Lower lobe of right lung (tissue), 2 donors: ENCODE results near the gene BANF1. TPM values are rescaled to one million over a fixed set of nuclear protein-coding genes. Genes with fewer than 3 reads are reported as not detected.

Source experiments
- ATAC-seq, 2 donors: fragments of 200-7000 bp; cut with Tn5 transposase; one replicate each; pipeline ENCODE4 v1.9.1; 2020 to 2022; ENCODE audit warnings: mild to moderate bottlenecking in 2 of 2, moderate library complexity in 2 of 2
- DNase-seq: peaks from one replicate; pipeline ENCODE4 v3.0.0-alpha.2; 2020
- H3K27ac ChIP-seq: fragments of 200-600 bp; one replicate; pipeline ENCODE4 v1.8.0; 2022
- H3K27me3 ChIP-seq: fragments of 200-600 bp; one replicate; pipeline ENCODE4 v1.8.0; 2022; ENCODE audit warnings: low read depth
- H3K36me3 ChIP-seq: fragments of 200-600 bp; one replicate; pipeline ENCODE4 v1.8.0; 2022; ENCODE audit warnings: mild to moderate bottlenecking
- H3K4me1 ChIP-seq: fragments of 200-600 bp; one replicate; pipeline ENCODE4 v1.8.0; 2022
- H3K4me3 ChIP-seq: fragments of 200-600 bp; one replicate; pipeline ENCODE4 v1.8.0; 2022; ENCODE audit warnings: mild to moderate bottlenecking
- H3K9me3 ChIP-seq: fragments of 200-600 bp; one replicate; pipeline ENCODE4 v1.8.0; 2022
- intact Hi-C: fragments of 100-400 bp; cut with DNase I; formaldehyde crosslinking; loops from one replicate; pipeline ENCODE4 v1.11.0; 2022
- total RNA-seq: library from RNA; stranded (reverse); fragmentation: NEBNext Ultra II Directional; extraction: Animal tissue kit (Norgen Biotek cat#: 25700); gene quantifications from one replicate; pipeline ENCODE4 v1.2.1, GENCODE V29; 2021
- TF ChIP-seq, protein P1 (sequence below): fragments of 200-600 bp; IDR thresholded peaks from one replicate; pipeline ENCODE4 v1.8.0; 2022; ENCODE audit warnings: antibody characterized with exemption, mild to moderate bottlenecking
- donor health status: DM: no; HTN: yes; CAD: no; lungs with severe emphysema.

Gene BANF1
- total RNA-seq, 1 donor from 2014 or later, result 156 TPM

DNA sequence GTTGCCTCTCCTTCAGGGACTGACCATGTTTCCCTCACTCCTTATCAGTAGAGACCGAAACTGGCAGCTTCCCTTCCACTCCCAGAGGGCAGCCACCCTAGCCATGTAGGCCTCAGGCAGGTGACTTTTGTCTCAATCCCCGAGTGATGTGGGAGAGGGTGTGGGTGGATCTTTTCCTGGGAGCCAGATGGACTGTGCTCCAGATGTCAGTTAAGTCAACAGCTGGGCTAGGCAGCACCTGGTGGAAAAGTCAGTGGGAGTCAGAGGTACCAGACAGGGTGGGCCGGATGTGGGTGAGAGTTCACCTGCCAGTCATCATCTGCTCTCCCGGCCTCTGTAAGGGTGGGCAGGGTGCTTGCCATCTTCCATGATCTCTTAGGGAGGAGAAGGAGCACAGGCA lies 1.9 kb downstream of the BANF1 start:
- intact Hi-C loops, result no loop called here
- H3K27me3 ChIP-seq, result no peaks in the 10 kb centered on the region
- TF ChIP-seq, protein P1, sequence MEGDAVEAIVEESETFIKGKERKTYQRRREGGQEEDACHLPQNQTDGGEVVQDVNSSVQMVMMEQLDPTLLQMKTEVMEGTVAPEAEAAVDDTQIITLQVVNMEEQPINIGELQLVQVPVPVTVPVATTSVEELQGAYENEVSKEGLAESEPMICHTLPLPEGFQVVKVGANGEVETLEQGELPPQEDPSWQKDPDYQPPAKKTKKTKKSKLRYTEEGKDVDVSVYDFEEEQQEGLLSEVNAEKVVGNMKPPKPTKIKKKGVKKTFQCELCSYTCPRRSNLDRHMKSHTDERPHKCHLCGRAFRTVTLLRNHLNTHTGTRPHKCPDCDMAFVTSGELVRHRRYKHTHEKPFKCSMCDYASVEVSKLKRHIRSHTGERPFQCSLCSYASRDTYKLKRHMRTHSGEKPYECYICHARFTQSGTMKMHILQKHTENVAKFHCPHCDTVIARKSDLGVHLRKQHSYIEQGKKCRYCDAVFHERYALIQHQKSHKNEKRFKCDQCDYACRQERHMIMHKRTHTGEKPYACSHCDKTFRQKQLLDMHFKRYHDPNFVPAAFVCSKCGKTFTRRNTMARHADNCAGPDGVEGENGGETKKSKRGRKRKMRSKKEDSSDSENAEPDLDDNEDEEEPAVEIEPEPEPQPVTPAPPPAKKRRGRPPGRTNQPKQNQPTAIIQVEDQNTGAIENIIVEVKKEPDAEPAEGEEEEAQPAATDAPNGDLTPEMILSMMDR, result no peak
- DNase-seq (no peak), ATAC-seq (no peak)
- H3K4me3 ChIP-seq, result no peak overlapping the region
- no peaks in the 10 kb centered on the region for H3K9me3 ChIP-seq
- peaks cover 24% of the 10 kb centered on the region for H3K4me1 ChIP-seq
- peaks cover 29% of the 10 kb centered on the region for H3K36me3 ChIP-seq
- H3K27ac ChIP-seq, result no peak overlapping the region

DNA sequence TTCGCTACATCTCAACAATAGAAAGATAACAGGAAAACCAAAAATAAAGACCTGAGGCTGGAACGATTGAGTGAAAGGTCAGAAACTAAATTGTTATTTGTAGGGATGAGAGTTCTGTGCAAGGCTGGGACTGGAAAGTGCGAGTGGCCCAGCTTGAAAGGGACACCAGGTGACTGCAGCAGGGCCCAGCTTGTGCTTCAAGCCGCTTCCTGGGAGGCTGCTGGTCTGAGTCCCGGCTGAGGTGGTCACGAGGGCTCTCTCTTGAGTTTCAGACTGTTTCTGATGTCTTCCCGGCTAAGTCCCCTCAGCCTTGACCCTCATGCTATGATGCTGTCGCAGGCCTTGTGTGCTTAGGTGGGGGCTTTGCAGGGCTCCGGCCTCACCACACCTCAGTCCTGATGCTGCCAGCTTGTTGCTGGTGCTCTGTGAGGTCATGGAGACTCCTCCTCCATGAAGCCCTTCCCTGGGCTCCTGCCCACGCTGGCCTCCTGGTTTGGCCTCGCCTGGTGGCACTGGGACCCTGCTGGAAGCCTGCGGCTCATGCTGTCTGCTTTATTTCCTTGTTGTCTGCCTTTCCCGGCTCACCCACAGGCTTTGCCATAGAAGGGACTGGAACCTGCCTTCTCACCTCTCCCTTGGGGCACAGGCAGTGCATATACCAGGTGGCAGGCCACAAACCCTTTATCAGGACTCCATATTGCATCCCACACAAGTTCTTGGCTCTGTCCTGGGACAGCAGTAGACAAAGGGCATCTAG lies 4.0 kb downstream of the BANF1 start:
- ATAC-seq, result no peak
- intact Hi-C loops, result no loop called here
- H3K4me3 ChIP-seq, result no peak overlapping the region
- no peaks in the 10 kb centered on the region for H3K9me3 ChIP-seq
- no peak for DNase-seq
- H3K27ac ChIP-seq, result no peak overlapping the region
- H3K27me3 ChIP-seq, result peaks cover 1% of the 10 kb centered on the region
- TF ChIP-seq, protein P1, result no peak
- peaks cover 10% of the 10 kb centered on the region for H3K4me1 ChIP-seq
- peaks cover 16% of the 10 kb centered on the region for H3K36me3 ChIP-seq

DNA sequence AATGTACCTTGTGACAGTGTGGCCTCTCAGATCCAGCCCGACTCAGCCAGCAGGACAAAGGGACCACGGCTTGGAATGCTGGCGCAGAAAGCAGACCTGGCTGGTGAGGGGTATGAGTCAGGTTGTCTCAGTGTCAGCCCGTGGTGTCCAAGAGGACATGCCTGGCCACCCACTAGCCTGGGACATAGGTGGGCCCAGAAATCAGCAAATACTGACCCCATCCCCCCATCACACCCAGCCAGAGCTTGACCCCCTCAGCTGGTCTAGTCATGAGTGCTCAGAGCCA lies 4.5 kb downstream of the BANF1 start:
- no peaks in the 10 kb centered on the region for H3K9me3 ChIP-seq
- peaks cover 12% of the 10 kb centered on the region for H3K4me1 ChIP-seq
- ATAC-seq, result no peak
- H3K4me3 ChIP-seq, result no peak overlapping the region
- no peak for DNase-seq
- H3K27ac ChIP-seq, result no peak overlapping the region
- TF ChIP-seq, protein P1, result no peak
- peaks cover 16% of the 10 kb centered on the region for H3K36me3 ChIP-seq
- H3K27me3 ChIP-seq, result peaks cover 7% of the 10 kb centered on the region
- intact Hi-C loops, result no loop called here

DNA sequence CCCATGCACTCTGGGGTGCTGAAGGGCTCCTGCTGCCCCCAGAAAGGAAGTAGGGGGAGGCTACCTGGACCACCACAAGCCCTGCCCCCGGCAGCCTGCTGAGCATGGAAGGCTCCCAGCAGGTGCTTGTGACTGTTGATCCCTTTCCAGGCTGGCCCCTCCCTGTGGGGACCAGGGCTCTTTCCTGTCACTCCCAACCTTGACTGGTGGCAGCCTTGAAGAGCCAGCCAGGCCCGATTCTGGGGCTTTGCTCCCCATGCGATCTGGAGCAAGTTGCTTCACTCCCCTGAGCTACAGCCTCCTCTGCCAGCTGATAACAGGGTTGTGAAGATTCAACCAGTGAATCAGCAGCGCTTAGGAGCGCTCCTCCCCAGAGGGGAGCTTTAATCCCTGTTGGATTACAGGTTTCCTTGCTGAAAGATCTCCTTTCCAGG lies 4.9 kb downstream of the BANF1 start:
- peaks cover 11% of the 10 kb centered on the region for H3K27me3 ChIP-seq
- H3K4me3 ChIP-seq, result no peak overlapping the region
- no peak overlapping the region for H3K27ac ChIP-seq
- no peaks in the 10 kb centered on the region for H3K9me3 ChIP-seq
- ATAC-seq, result no peak
- intact Hi-C loops, result no loop called here
- peaks cover 16% of the 10 kb centered on the region for H3K4me1 ChIP-seq
- TF ChIP-seq, protein P1, result no peak
- no peak for DNase-seq
- peaks cover 16% of the 10 kb centered on the region for H3K36me3 ChIP-seq

DNA sequence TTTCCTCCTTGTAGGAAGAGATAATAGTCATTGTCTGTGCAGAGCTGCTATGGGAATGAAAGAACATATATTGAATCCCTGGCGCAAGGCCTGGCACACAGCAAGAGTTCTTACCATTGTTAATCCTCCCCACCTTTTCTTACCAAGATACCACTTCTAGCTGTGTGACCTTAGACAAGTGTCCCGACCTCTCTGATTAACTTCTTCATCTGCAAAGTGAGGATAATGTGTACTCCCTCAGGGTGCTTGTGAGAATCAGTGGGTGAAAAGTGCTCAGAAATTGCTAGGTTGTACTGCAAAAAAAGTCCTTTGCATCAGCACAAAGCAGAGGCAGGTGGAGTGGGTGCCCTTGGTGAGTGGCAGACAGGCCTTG lies 5.8 kb downstream of the BANF1 start:
- Histone ChIP-seq H3K4me3 (no peak overlapping the region), H3K27ac (no peak overlapping the region), H3K4me1 (peaks cover 19% of the 10 kb centered on the region), H3K27me3 (peaks cover 15% of the 10 kb centered on the region), H3K36me3 (peaks cover 16% of the 10 kb centered on the region), H3K9me3 (no peaks in the 10 kb centered on the region)
- DNase-seq (no peak), ATAC-seq (no peak)
- TF ChIP-seq, protein P1, result no peak
- intact Hi-C loops, result no loop called here
